HL-60 (cell line): ENCODE measurements around the gene AFAP1L1.

Experiments used
- DNase-seq, 2 experiments: peaks; one replicate each; pipeline ENCODE4 v3.0.0-alpha.2; 2010 to 2020; ENCODE audit warnings: low read depth in 1 of 2, low spot score in 1 of 2
- H3K27ac ChIP-seq: fragments of 250-450 bp; sonication (Bioruptor Pico); replicated peaks from 2 replicates; pipeline ENCODE4 v1.5.1; 2020; ENCODE audit warnings: mild to moderate bottlenecking, moderate library complexity
- H3K27me3 ChIP-seq: fragments of 250-450 bp; sonication (Bioruptor Pico); 2 replicates; pipeline ENCODE4 v1.5.1; 2021; ENCODE audit warnings: mild to moderate bottlenecking, moderate library complexity; ENCODE audit not compliant: insufficient read depth, poor library complexity, severe bottlenecking
- H3K4me3 ChIP-seq: replicated peaks from 2 replicates; pipeline ENCODE4 v1.5.1; 2011; ENCODE audit warnings: mild to moderate bottlenecking, control low read depth, low read length; ENCODE audit not compliant: insufficient read depth
- CTCF ChIP-seq: IDR thresholded peaks from one replicate; pipeline ENCODE4 v1.5.1; 2011; ENCODE audit warnings: low read length, control low read depth, inconsistent platforms; ENCODE audit not compliant: insufficient read depth
- GABPA ChIP-seq: IDR thresholded peaks from 2 replicates; pipeline ENCODE4 v1.6.1; 2012; ENCODE audit warnings: low read depth
- POLR2AphosphoS5 ChIP-seq: IDR thresholded peaks from 2 replicates; pipeline ENCODE4 v1.6.1; 2012; ENCODE audit warnings: low read depth
- REST ChIP-seq: IDR thresholded peaks from 2 replicates; pipeline ENCODE4 v1.6.1; 2012; ENCODE audit warnings: low read depth; ENCODE audit not compliant: insufficient replicate concordance
- SPI1 ChIP-seq: IDR thresholded peaks from 2 replicates; pipeline ENCODE4 v1.6.1; 2012; ENCODE audit warnings: low read depth, mild to moderate bottlenecking, borderline replicate concordance

The AFAP1L1 gene

DNA sequence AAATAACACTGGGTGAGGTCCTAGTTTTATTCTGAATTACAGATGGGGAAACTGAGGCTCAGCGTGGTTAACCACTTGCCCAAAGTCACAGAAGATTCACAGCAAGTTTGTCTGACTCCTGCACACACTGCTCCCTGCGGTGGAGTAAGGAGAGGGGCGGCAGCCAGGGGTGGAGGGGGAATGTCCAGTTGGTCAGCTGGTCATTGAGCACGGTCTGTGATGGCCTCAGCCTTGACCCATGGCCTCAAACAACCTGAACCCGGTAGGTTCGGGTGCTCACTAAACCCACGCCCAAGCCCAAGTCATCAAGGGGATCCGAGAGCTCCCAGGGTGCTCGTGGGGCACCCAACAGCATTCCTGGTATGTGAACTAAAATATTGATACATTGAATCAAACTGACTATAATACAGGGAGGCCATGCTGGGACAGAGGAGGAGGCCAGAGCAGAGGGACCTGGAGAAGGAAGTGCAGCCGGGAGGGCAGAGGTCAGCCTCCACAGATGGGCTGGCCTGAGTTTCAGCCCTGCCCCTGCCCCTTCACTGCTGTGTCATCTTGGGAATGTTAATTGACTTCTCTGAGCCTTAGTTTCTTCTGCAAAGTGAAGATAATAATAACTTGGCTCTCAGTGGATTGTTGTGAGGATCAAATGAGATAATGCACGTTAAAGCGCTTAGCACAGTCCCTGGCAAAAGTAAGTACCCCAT, 111.0 kb downstream of the AFAP1L1 start:
- Histone ChIP-seq H3K4me3 (no peak overlapping the region), H3K27me3 (no peaks in the 10 kb centered on the region), H3K27ac (no peak overlapping the region)
- no peak for DNase-seq
- TF ChIP-seq GABPA (no peak), CTCF (no peak), SPI1 (no peak), POLR2AphosphoS5 (no peak), REST (no peak)

- Histone ChIP-seq H3K27me3 (no peaks in the 10 kb centered on the region), H3K27ac (no peak overlapping the region), H3K4me3 (no peak overlapping the region)
- TF ChIP-seq POLR2AphosphoS5 = no peak
- TF ChIP-seq CTCF = no peak
- TF ChIP-seq GABPA = no peak
- no peak for TF ChIP-seq SPI1
- DNase-seq = no peak
Measured at GRCh38 chr5:149383399-149383798, 111.7 kb downstream of the AFAP1L1 start.

DNA sequence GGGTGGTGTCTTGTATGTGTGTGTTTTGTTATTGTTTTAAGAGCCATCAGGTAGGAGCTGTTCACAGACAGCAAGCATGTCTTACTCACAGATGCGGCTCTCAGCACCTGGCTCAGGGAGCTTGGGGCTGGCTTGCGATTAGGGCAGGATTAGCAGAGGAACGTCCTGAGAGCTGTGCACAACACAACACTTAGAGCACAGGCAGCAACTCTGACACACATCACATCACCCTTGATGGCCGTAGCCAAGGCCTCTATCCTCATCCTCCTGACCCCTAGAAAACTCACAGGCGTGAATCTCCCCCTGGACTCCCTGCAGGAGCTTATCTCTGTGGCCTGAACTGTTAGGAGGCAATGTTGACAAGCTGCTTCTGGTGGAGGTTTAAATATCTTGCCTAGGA, 114.5 kb downstream of the AFAP1L1 start:
- DNase-seq = no peak
- Histone ChIP-seq H3K27me3 (no peaks in the 10 kb centered on the region), H3K27ac (no peak overlapping the region), H3K4me3 (no peak overlapping the region)
- TF ChIP-seq POLR2AphosphoS5 = no peak
- TF ChIP-seq SPI1 = no peak
- no peak for TF ChIP-seq REST
- TF ChIP-seq GABPA = no peak
- TF ChIP-seq CTCF = no peak

- TF ChIP-seq POLR2AphosphoS5 (no peak), CTCF (no peak), REST (no peak), SPI1 (no peak), GABPA (no peak)
- no peak for DNase-seq
- no peaks in the 10 kb centered on the region for H3K27me3 ChIP-seq
- no peak overlapping the region for H3K4me3 ChIP-seq
- H3K27ac ChIP-seq = no peak overlapping the region
Measured at GRCh38 chr5:149387081-149387631, 115.5 kb downstream of the AFAP1L1 start.
